Transverse colon (tissue), 4 donors: Measurements from ENCODE around the gene CUL2.
"Not testable (repeated sequence)": the region's sequence is repeated elsewhere in the genome, so short reads cannot be mapped to it uniquely, and the experiment has no call there.

Experiments
- EP300 ChIP-seq: sonication (generic); formaldehyde crosslinking; IDR thresholded peaks from one replicate; pipeline ENCODE4 v1.6.1; 2017; ENCODE audit warnings: antibody characterized with exemption, low read depth
- POLR2A ChIP-seq: fragments of 450-650 bp; IDR thresholded peaks from one replicate; pipeline ENCODE4 v1.6.1; 2016; ENCODE audit warnings: antibody characterized with exemption, mild to moderate bottlenecking, moderate library complexity
- POLR2AphosphoS5 ChIP-seq, 3 donors: sonication (generic); formaldehyde crosslinking; IDR thresholded peaks; one replicate each; pipeline ENCODE4 v1.6.1; 2016; ENCODE audit warnings: antibody characterized with exemption in 3 of 3
- TF ChIP-seq, protein P1 (sequence below), 5 experiments: fragments of 200-600 bp in 3 of 5; fragments of 450-650 bp in 2 of 5; sonication (generic) in 3 of 5; IDR thresholded peaks; 1 replicate in 2 of 5; 2 replicates in 3 of 5; pipeline ENCODE4 v1.5.1; 2016 to 2017; ENCODE audit warnings: antibody characterized with exemption in 5 of 5, inconsistent platforms in 3 of 5, mild to moderate bottlenecking in 2 of 5, moderate library complexity in 1 of 5

DNA sequence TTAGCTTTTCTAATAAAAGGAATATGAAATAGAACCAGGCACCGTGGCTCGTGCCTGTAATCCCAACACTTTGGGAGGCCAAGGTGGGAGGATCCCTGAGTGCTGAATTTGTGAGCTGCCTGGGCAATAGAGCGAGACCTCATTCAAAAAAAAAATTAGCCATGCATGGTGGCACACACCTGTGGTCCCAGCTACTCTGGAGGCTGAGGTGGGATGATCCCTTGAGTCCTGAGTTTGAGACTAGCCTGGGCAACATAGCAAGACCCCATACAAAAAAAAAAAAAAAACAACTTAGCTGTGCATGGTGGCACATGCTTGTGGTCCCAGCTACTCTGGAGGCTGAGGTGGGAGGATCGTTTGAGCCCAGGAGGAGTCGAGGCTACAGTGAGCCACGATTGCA lies 44.9 kb downstream of the CUL2 start:
- TF ChIP-seq, protein P1, sequence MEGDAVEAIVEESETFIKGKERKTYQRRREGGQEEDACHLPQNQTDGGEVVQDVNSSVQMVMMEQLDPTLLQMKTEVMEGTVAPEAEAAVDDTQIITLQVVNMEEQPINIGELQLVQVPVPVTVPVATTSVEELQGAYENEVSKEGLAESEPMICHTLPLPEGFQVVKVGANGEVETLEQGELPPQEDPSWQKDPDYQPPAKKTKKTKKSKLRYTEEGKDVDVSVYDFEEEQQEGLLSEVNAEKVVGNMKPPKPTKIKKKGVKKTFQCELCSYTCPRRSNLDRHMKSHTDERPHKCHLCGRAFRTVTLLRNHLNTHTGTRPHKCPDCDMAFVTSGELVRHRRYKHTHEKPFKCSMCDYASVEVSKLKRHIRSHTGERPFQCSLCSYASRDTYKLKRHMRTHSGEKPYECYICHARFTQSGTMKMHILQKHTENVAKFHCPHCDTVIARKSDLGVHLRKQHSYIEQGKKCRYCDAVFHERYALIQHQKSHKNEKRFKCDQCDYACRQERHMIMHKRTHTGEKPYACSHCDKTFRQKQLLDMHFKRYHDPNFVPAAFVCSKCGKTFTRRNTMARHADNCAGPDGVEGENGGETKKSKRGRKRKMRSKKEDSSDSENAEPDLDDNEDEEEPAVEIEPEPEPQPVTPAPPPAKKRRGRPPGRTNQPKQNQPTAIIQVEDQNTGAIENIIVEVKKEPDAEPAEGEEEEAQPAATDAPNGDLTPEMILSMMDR (IDR thresholded peaks at IDR 0.05), result not testable (repeated sequence)
- not testable (repeated sequence) for TF ChIP-seq POLR2AphosphoS5 (IDR thresholded peaks at IDR 0.05); POLR2A; EP300
